HG02798 (cell line): ENCODE results near the gene TCN1.
A peak's percentile ranks its signal among the peaks of the same experiment; 100 is the strongest.
"Not testable (repeated sequence)": the region's sequence is repeated elsewhere in the genome, so short reads cannot be mapped to it uniquely, and the experiment has no call there.

Experiments
- ATAC-seq: cut with Tn5 transposase; IDR thresholded peaks from one replicate; pipeline ENCODE4 v1.9.1; 2021; ENCODE audit warnings: mild to moderate bottlenecking; ENCODE audit not compliant: unreplicated experiment, poor library complexity

TCN1 gene

DNA sequence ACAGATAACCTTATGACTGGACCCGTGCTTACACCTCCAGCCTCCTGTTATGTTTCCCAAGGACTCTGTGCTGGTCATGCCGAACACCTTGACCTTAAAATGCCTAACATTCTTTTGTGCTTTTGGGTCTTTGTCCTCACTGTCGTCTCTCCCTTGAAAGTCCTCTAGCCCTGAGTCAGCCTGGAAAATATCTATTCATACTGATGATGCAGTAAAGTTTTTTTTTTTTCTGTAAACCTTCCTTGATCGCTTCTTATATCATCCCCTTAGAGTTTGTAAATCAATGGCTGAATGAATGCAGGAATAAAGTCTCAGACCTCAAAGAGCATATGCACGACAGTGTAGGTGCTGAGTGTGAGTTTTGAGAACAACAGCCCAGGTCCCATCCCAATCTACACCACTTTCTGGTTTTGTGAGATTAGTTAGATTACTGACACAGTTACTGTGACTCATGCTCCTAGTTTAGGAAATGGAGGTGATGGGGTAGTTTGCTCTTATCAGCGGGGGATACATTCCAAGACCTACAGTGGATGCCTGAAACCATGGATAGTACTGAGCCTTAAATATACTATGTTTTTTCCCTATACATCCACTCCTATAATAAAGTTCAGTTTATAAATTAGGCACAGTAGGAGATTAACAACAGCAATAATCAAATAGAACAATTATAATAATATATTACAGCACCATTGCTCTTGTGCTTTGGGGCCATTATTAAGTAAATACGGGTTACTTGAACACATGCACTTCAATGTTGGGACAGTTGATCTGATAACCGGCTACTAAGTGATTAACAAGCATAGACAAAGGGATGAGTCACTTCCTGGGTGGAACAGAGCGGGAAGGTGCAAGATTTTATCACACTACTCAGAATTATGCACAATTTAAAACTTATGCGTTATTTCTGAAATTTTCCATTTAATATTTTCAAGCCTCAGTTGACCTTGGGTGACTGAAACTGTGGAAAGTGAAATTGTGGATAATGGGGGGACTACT lies 8.6 kb downstream of the TCN1 start:
- ATAC-seq: no peak

DNA sequence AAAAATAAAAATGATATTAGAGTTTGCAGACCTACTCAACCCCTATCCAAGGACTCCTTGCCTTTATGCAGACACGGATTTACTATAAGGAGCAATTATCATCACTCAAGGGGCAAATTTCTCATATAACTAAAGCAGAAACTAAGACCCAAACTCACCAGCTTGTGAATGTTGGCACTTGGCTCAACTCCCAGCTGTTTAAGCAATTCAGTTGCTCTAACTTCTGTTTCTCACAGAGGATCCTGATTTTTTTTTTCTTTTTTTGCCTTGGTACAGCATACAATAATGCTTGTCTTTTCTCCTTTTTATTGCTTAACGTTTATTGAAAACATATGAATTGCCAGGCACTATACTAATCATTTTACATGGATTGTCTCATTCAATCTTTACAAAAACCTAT lies 11.4 kb downstream of the TCN1 start:
- no peak for ATAC-seq

DNA sequence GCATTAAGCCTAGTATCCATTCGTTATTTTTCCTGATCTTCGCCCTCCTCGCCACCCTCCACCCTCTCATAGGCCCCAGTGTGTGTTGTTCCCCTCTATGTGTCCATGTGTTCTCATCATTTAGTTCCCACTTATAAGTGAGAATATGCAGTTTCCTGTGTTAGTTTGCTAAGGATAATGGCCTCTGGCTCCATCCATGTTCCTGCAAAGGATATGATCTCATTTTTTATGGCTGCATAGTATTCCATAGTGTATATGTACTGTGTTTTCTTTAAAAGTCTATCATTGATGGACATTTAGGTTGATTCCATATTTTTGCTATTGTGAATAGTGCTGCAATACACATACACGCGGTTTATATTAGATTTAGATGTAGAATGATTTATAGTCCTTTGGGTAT lies 14.9 kb downstream of the TCN1 start:
- not testable (repeated sequence) for ATAC-seq

DNA sequence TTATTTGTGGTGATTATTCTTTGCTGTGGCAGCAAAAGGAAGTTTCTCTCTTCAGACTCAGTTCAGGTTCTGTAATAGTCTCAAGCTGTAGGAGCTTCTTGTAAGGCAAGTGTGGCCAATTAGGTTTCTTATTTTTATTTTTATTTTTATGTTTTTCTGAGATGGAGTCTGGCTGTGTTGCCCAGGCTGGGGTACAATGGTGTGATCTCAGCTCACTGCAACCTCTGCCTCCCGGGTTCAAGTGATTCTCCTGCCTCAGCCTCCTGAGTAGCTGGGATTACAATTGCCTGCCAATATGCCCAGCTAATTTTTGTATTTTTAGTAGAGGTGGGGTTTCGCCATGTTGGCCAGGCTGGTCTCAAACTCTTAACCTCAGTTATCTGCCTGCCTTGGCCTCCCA lies 16.7 kb downstream of the TCN1 start:
- ATAC-seq: not testable (repeated sequence)

DNA sequence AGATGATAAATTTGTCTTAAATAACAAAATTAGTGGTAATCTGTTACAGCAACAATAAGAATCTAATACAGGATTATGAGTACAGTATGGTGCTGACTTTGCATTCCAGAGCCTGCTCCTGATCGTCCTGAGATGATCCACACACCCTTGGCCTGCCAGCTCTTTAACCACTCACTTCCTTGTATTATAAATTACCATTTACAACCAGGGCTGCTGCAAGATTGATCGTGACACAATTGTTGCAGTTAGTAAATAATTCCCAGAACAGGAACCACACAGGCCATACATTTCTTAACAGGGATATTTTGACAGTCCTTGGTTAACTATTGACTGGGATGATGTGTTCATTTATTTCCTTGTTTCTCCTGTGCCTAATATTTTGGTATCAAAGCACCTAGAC lies 17.2 kb downstream of the TCN1 start:
- no peak for ATAC-seq

DNA sequence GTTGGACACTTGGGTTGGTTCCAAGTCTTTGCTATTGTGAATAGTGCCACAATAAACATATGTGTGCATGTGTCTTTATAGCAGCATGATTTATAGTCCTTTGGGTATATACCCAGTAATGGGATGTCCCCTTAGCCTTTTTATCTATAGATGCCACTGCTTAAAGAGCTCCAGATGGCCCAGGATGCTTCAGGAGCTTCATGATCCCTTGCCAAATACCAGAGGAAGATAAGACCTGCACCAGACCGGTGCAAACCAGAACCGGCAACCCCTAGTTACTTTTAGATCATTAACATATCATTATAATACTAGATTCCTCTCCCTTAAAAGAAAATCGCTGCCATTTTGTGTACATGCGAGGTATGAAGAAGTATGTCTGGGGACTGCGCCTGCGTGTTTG lies 17.8 kb downstream of the TCN1 start:
- not testable (repeated sequence) for ATAC-seq

DNA sequence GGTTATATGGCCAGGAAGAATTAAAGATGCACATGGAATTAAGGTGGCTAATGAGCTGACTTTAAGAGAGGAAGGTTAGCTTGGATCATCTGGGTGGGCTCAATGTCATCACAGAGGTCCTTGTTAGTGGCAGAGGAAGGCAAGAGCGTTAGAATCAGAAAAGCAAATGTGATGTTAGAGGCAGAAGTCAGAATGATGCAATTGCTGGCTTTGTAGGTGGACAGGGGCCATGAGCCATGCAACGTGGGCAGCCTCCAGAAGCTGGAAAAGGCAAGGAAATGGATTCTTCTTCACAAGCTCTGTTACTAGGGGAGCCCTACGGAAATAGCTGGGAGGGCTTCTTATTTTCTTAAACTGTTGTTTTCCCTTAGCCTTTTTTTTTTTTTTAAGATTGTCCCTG lies 18.7 kb downstream of the TCN1 start:
- ATAC-seq: no peak

DNA sequence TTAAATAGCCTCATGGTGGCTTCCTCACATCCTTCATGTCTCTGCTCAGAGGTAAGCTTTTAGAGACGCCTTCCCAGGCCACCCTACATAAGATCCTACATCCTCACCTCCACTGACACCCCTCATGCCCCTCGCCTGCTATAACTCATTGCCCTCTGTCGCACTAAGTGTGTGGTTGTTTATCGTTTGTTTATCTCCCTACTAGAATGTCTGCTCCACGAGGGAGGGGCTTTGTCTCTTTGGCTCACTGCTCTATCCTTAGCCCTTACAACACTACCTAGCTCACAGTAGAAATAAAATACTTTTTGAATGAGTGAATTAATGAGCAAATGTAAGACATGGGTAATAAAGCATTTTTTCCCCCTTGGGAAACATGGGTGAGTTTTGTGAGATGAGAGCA lies 19.7 kb downstream of the TCN1 start:
- no peak for ATAC-seq

DNA sequence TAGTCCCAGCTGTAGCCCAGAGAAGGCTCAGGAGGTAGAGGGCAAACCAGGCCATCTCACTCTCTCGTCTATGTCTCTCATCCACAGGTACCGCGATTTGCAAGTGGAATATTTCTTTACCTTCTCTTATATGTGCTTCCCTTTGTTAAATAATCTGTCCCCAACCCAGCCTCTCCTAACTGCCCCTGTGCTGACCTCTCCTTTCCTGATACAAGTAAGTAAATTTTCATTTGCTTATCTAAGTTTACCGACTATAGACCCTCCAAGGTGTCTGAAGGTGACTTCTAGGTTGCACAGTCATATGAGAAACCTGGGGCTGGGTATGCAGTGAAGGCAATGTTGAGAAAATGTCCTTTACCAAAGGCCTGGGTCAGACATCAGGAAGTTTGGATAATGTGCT lies 20.9 kb downstream of the TCN1 start, which contains the start of gene CBLIF:
Gene CBLIF (minus strand): TSS at position 101 of the 400 bp plus-strand sequence. CDS start 46 bp downstream, at position 55.
- ATAC-seq: no peak

DNA sequence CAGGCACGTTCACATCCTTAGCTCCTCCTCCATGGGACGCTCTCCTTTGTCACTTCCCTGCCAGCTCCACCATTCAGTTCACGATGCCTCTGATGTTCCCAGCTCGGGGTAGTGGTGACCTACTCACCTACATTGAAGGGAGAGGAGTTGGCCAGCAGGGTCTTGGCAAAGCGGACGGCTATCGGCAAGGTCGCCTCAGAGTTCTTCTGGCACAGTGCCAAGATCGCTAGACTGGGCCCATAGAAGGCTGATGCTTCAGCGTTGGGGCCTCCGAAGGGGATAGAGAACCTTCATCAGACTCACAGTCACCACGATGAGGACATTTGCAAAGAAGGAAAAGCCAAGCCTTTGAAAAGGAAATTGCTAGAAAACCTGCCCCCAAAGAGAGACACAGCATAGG lies 24.0 kb downstream of the TCN1 start:
- no peak for ATAC-seq

DNA sequence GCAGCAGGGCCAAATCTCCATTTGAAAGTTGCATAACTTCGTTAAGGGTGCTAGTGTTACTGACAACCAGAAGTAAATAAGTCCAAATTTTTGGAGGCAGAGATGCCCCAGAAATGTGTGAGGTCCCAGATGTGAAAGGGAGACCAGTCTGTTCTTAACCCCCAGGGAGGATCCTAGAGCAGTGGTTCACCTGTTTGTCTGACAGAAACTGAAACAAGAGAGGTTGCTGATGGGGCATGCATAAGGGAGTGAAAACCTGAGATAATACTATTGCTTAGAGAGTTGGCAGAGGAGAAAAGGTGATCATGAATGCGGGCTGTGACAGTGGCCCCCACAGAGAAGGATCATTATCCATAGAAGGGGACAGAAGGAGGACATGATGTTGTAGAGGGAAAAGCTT lies 24.8 kb downstream of the TCN1 start:
- peak; percentile 70 for ATAC-seq

DNA sequence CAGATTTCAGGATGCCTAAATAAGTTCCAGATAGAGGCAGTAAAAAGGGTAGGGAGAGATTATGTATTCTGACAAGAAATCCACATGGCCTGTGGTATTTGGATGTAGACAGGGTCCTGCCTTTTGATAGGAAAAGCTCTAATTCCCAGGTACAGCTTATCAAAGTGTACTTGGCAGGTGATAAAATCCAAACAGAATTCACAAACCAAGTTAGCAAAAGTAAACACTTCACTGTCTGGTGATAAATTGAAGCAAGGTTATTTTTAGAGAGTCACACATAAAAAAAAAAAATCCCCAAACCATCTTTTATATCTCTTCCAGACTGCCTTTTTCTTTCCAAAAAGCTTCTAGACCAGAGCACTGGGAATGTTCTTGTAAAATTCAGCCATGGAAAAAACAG lies 26.7 kb downstream of the TCN1 start:
- ATAC-seq: no peak

DNA sequence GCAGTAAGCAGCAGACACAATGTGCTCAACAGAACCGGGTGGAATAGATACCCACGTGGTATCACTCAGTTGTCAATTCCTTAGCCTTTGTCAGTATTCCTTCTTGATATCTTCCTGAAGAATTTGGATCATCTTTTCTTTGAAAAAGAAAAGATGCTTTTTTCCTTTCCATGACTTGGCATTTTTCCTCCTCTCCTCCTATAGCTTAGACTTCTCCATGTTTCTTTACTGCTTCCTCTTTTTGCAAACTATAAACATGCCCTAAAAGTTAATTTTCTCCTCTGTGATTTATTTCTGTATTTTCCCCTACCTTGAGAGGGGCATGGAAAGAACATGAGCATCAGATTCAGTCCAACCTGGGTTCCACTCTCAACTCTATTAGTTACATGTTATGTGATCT lies 32.7 kb downstream of the TCN1 start:
- no peak for ATAC-seq

DNA sequence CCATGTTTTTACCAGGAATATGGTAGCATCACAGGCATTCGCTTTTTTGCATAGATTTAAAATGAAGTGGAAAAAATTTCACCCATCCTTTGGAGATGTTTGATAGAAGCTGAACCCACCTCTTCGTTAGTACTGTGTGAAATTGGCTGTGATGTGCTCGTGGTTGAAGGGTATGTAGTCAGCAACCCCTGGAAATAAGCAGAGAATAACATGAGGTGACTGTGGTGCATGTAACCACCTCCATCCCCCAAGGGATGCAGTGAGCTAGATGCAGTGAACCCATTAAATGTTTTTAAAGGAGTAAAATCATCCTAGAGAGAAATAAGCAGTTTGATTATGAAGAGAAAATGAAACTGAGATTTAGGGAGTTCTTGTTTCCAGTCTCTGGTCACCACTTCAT lies 36.9 kb downstream of the TCN1 start:
- no peak for ATAC-seq

DNA sequence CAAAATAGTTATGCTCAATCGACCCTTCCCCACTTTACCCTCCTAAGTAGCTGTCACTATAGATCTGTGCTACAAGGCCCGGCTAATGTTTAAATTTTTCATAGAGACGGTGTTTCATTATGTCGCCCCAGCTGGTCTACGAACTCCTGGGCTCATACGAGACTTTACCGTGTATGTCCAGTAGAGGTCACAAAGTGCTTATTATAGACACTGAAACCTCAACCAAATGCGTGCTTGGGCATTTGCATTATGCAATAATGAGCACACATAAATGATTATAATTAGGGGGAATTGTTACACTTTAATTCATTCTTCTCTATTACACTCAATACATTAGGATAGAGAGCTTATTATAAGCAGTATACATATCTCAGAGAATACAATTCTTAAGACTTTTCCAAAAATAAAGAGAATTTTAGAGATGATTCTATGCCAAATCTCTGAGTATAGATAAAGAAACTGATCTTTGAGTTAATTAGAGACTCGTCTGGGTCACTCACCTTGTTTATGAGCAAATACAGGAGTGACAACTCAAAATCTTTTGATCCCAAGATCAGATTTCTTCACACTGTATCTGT lies 43.2 kb downstream of the TCN1 start:
- ATAC-seq: peak; percentile 91

DNA sequence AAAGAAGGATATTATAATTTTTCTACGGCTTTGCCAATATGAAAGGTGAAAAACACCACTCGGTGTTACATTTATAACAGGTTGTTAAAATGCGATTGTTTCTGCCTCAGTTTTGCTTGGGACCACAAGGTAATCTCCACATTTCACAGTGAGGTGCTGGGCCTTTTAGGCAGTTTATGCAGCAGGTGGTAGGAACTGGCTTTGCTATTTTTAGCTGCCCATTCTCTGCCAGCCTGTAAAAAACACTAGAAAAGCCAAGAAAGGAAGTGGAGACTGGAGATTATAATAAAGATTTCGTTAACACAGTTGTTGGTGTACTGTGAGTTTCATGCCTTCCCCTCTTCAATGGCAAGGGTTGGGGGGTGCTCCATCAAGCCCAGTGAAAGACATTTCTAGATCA lies 47.7 kb downstream of the TCN1 start:
- ATAC-seq: no peak

DNA sequence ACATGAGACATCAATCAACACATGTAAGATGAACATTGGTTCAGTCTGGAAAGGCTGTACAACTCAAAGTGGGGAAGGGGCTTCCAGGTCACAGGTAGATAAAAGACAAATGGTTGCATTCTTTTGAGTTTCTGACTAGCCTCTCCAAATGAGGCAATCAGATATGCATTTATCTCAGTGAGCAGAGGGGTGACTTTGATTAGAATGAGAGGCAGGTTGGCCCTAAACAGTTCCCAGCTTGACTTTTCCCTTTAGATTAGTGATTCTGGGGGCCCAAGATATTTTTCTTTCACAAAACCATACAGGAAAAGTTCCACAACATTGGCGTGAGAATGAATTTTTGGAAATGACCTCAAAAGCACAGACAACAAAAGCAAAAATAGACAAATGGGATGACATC lies 49.9 kb downstream of the TCN1 start:
- not testable (repeated sequence) for ATAC-seq

DNA sequence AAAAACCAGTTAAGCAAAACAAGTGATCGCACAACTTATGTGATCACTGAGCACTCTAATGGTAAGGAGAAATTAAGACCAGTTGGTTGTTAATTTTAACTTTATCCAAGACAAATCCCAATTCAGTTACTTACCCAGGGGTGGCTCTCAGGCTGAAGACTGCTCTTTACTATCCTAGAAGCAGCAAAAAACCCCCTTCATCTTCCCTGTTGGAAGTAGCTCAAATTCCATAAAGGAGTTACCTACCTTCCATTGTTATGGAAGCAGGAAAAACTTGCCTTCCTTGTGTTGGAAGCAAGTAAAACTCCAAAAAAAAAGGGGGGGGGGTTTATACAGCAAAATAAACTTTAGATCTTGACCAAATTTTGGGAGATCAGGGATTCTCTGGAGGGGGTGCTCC lies 50.5 kb downstream of the TCN1 start:
- no peak for ATAC-seq

DNA sequence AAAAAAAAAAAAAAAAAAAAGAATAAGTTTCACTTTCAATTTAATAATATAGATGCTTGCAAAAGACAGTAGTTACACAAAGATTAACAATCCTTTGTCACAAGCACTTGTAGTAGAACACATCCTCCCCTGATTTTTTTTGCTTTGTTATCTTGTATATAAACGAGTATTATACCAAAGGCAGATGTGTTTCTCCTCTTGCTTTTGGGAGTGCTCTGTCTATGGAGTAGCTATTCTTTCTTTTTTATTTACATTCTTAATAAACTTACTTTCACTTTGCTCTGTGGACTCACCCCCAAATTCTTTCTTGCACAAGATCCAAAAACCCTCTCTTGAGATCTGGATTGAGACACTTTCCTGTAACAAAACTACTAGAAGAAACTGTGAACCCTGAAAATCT lies 52.3 kb downstream of the TCN1 start:
- ATAC-seq: no peak

DNA sequence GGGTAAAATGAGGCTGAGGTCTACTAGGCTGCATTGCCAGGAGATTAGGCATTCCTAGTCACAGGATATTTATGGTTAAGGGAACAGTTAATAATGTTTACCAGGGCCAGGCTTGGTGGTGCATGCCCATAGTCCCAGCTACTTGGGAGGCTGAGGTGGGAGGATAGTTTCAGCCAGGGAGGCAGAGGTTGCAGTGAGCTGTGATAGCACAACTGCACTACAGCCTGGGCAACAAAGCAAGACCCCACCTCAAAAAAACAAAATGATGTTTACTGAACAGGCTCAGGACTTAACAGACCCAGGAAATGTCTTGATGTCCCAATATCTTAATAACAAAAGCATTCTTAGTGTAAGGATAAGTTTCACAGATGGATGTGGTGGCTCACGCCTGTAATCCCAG lies 52.9 kb downstream of the TCN1 start:
- ATAC-seq: no peak

DNA sequence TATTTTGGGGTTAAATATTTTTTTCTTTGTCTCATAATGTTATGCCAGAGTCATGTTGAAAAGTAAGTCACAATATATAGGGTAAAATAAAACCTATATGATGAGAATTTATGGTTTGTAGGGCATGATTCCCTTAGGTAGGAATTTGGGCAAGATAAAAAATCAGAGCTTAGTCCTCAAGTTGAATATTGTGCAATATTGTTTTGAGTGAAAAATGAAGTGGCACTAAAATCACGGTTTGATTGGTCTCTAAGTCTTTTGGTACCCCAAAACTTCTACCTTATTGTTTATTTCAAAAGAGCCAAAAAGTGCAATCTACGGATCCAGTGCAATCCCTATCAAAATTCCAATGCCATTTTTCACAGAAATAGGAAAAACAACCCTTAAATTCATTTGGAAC lies 54.1 kb downstream of the TCN1 start:
- no peak for ATAC-seq

DNA sequence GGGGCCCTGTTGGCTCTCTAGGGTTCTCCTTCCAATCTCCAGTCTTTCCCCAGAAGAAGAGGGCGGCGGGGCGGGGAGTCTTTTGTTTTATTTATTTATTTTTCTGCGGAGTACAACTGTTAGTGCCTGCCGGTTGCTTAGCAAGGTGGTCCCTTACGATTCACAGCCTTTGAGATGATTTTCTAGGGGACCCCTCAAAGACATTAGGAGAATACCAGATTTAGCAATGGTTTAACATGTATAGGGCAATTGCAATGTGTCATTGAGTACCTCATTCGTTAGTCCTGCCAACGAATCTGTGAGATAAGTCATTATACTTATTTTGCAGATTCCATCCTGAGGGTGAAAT lies 55.4 kb downstream of the TCN1 start:
- ATAC-seq: no peak
